Progenitor cell of endocrine pancreas (in vitro differentiated cells): Measurements from ENCODE around the gene BRD1. TPM values are rescaled to one million over a fixed set of nuclear protein-coding genes. Genes with fewer than 3 reads are reported as not detected.

Experiments
- DNase-seq: peaks from one replicate; pipeline ENCODE4 v3.0.0; 2021; ENCODE audit warnings: low spot score; ENCODE audit not compliant: unreplicated experiment
- H3K27ac Mint-ChIP-seq: 2 replicates; pipeline ENCODE4 v1.8.0; 2021; ENCODE audit warnings: mild to moderate bottlenecking, moderate library complexity, mixed read lengths
- H3K27me3 Mint-ChIP-seq: 2 replicates; pipeline ENCODE4 v1.8.0; 2021; ENCODE audit warnings: mixed read lengths
- H3K36me3 Mint-ChIP-seq: 2 replicates; pipeline ENCODE4 v1.8.0; 2022; ENCODE audit warnings: mixed read lengths; ENCODE audit not compliant: insufficient read depth
- H3K4me1 Mint-ChIP-seq: 2 replicates; pipeline ENCODE4 v1.8.0; 2021; ENCODE audit warnings: low read depth, mixed read lengths
- H3K4me3 Mint-ChIP-seq: 2 replicates; pipeline ENCODE4 v1.8.0; 2021; ENCODE audit warnings: low read depth, mild to moderate bottlenecking, moderate library complexity, mixed read lengths
- H3K9me3 Mint-ChIP-seq: 2 replicates; pipeline ENCODE4 v1.8.0; 2021; ENCODE audit warnings: low read depth, mixed read lengths
- CTCF ChIP-seq: fragments of 200-600 bp; sonication (generic); IDR thresholded peaks from one replicate; pipeline ENCODE4 v1.5.0; 2021; ENCODE audit warnings: antibody characterized with exemption, mild to moderate bottlenecking; ENCODE audit not compliant: unreplicated experiment
- total RNA-seq: library from RNA; stranded (reverse); gene quantifications from 2 replicates; pipeline ENCODE4 v1.2.1, GENCODE V29; 2021

The BRD1 gene
- total RNA-seq, 1 donor from 2014 or later = 65.7 TPM

- TF ChIP-seq CTCF = no peak
- no peak for DNase-seq
- Mint-ChIP-seq H3K4me3 (no peak overlapping the region), H3K36me3 (peaks cover 20% of the 10 kb centered on the region), H3K9me3 (peaks cover 11% of the 10 kb centered on the region), H3K4me1 (no peaks in the 10 kb centered on the region), H3K27ac (no peak overlapping the region), H3K27me3 (no peaks in the 10 kb centered on the region)
Observed at GRCh38 chr22:49770547-49771265, 57.0 kb downstream of the BRD1 start.

DNA sequence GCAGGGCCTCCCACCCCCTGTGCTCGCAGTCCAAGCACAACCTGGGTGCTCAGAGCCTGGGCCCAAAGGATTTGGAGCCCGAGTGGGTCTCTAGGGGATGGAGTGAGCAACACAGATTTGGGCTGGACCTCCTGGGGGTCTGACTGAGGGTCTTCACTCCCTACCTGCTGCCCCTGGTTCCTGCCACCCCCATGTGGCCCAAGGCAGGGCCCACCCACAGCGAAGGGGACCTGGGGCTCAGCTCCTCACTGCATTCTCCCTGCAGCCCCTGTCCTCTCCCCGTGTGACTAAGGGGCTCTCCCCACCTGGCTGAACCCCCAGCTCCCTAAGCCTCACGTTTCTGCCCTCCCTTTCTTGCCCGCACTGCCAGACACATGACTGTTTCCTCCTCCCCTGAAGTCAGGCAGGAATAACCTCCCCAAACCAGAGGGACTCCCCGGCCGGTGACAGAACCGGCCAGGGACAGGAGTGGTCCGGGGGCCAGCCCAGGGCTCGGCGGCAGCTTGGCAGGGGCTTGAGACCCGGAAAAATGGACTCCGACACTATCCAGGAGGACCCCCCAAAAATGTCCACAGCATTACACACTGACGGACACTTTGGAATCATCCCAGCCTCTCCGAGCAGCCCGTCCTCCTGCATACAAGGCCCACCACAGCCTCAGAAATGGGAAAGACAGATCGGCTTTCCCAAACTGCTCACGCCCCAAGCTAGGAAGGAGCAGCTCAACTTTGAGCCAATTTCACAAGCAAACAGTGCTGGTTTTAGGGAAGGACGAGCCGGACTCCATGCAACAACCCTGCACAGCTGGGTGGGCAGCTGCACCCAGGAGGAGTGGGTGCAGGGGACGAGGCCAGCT, 57.8 kb downstream of the BRD1 start:
- H3K36me3 Mint-ChIP-seq = peaks cover 20% of the 10 kb centered on the region
- H3K9me3 Mint-ChIP-seq = peaks cover 11% of the 10 kb centered on the region
- no peaks in the 10 kb centered on the region for H3K4me1 Mint-ChIP-seq
- H3K27ac Mint-ChIP-seq = peak overlapping the region; percentile 84
- TF ChIP-seq CTCF = no peak
- H3K4me3 Mint-ChIP-seq = no peak overlapping the region
- no peak for DNase-seq
- no peaks in the 10 kb centered on the region for H3K27me3 Mint-ChIP-seq

DNA sequence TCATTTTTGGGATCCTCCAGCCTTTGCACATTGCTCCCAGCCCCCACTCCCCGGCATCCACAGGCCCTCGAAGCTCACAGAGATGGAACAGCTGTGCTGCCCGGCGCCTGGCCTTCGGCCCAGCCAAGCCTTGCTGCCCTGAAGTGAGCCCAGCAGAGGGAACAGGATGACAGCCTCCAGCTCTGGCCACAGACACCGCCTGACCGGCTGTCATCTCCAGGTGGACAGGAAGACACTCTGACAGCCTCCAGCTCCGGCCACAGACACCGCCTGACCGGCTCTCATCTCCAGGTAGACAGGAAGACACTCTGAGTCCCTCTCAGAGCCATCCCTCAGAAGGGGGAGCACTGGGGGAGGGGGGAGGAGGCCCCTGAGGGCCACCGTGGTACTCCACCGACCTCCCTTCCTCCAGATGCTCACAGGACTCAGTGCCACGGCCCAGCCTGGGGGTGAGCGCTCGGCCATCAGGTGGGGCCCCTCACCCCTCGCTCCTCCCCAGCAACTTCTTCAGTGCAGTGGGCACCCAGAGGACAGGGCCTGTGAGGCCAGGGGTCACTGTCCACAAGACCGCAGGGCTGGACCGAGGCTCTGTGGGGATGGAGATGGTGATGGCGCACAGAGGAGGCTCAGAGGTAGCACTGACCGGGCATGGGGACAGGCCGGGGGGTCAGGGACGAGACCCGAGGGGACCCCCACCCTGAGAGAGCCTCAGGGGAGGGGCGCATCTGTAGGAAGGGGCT, 58.6 kb downstream of the BRD1 start:
- Mint-ChIP-seq H3K4me3 (no peak overlapping the region), H3K4me1 (no peaks in the 10 kb centered on the region), H3K27ac (peak overlapping the region; percentile 62), H3K9me3 (peaks cover 11% of the 10 kb centered on the region), H3K27me3 (no peaks in the 10 kb centered on the region), H3K36me3 (peaks cover 15% of the 10 kb centered on the region)
- TF ChIP-seq CTCF = no peak
- DNase-seq = no peak

- Mint-ChIP-seq H3K4me1 (no peaks in the 10 kb centered on the region), H3K27me3 (no peaks in the 10 kb centered on the region), H3K36me3 (peaks cover 8% of the 10 kb centered on the region), H3K9me3 (peaks cover 11% of the 10 kb centered on the region), H3K4me3 (no peak overlapping the region), H3K27ac (peak overlapping the region; percentile 62)
- no peak for DNase-seq
- TF ChIP-seq CTCF = no peak
Observed at GRCh38 chr22:49768077-49768910, 59.4 kb downstream of the BRD1 start.
